HL-60/S4 (cell line): Measurements from ENCODE around the gene TMCC1.
"Not testable (repeated sequence)": the region's sequence is repeated elsewhere in the genome, so short reads cannot be mapped to it uniquely, and the experiment has no call there.

Experiments used
- in situ Hi-C: fragments of 300-500 bp; cut with MboI; formaldehyde crosslinking; loops from 2 replicates; pipeline ENCODE4 v1.14.3; 2022; ENCODE audit warnings: low sequenced_read_pairs

Gene TMCC1

DNA sequence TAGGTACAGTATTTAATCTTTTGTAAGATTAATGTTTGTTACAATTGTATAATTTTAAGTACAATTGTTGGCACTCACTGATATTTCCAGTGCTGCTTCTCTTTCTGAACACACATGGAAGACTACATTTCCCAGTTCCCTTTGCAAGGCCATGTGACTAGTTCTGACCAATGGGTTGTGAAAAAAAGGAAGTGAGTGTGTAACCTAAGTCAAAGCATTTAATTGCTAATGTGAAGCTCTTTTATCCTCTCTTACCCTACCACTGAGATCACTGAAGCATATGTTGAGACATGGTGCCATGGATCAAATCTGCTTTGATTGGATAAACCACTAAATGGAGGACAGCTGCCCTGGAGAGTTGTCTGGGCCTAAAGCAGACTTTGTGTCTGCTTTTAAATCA, 203.1 kb downstream of the TMCC1 start:
- in situ Hi-C loops: no loop called here

DNA sequence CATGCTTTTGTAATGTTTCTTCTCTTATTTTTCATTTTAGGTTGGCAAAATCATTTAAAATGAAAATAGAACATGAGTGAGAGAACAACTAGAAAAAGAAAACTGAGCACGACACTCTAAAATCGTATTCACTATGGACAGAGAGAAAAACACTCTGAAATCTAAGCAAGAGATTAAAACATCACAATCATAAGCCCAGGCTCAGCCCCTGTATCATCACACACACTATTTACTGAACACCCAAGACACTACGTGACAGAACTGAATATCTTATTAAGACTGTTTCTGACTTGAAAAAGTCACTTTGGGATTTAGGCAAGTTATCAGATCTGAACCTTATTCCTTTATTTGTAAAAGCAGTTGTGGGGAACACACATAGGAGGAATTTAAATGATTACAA, 204.5 kb downstream of the TMCC1 start:
- in situ Hi-C loops: no loop called here

DNA sequence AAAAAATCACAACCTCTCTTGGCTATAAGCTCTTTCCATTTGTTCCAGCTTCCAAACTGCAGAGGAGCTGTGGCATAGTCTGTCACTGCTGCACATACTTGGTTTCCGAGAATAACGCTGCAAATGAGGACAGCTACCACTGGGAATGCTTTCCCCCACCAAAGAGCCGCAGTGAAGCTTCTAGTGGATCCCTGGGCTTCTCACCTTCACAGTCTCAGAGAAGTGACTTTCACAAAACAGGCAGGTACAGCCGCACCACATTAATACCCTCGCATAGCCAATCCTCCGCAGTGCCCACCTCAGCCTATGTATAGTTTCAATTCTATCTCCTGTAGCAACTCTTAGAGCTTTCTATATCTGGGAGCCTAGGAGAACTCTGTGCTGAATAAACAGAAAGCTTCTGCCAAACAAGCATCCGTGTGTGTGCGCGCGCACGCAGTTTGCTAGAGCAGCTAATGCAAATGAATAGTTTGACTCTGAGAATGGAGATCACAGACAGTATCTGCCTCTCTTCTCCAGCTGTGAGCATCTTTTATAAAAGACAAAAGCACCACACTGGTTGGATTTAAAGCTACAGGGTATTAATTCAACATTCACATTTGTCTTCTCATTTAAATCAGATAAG, 205.1 kb downstream of the TMCC1 start:
- in situ Hi-C loops: no loop called here

DNA sequence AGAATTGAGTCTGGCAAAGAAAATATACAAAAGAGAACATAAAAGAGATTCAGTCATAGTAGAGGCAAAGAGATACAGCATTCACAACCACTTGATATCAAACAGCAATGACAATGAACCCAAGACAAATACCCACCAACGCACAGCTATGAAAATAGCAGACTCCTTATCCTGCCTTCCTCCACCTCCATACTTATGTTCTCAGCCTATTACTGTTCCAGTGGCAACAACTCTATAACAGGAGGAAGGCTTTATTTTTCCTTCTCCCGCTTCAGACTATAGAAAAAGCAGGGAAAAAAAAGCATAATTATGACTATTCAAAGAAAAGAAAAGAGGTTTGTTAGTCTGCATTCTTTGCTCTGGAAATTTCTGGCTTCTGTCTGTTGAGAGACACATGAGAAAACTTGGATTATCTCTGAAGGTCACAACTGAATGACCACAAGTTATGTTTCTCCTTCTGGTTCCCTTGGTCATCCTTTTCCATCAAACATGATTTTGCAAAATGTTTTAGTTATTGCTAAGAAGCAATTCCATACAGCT, 205.9 kb downstream of the TMCC1 start:
- in situ Hi-C loops: no loop called here

DNA sequence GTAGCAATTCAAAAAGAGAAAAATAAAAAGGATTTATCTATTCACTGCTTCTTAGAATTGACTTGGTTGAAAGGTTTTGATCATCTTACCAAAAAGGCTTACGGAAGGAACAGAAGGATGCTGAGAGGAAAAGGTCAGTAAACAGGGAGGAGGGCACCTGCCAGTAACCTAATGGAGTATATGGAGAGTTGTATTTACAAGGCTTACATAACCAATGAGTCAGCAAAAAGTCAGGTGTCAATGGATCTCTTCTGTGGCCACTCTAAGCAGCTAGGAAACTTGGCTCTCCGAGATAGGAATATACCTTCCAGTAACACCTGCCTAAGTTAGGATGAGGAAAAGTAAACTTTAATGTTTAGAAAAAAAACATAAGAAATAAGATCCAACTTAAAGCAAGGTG, 206.6 kb downstream of the TMCC1 start:
- in situ Hi-C loops: no loop called here

DNA sequence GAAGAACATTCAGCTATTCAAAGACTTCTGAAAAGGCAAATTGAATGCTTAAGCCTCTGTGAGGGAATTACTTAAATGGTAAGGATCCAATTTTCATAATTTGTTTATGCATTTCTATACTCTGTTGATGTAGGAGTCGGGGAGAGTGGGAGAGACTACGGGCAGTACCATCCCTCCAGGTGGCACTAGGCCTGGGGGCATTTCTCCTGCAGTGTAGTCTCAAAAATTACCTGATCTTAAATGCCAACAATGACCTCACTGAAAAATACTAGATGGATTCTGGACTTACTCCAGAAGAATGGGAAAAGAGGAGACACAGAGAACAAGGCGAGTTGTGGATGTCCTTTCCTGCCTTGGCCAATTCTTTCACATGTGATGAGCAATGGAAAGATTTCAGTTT, 209.2 kb downstream of the TMCC1 start:
- in situ Hi-C loops: no loop called here

DNA sequence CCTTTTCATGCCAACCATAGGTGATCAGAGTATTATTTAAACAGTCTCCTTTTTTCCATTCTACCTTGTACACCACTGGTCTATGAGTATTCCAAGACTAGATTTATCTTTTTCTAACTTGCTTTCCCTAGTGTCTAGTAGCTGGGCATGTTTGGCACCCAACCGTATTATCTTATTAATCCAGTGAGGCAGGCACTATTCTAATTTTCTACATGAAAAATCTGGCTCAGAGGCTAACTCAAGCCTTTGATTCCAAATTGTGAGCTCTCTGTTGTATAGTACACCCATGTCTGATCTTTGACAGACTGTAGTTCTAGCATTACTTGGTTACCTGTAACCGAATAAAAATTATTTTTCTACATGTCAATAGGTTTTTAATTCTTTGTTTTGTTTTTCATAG, 210.3 kb downstream of the TMCC1 start:
- in situ Hi-C loops: no loop called here

DNA sequence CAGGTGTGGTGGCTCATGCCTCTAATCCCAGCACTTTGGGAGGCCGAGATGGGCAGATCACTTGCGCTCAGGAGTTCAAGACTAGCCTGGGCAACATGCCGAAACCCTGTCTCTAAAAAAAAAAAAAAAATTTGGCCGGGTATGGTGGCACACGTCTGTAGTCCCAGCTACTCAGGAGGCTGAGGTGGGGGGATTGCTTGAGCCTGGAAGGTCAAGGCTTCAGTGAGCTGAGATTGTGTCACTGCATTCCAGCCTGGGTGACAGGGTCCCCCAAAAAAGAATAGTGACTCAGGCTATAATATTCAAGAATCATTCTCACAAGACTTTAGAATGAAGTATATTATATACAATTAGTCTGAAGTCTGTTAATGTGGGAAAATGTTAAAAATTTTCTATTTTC, 216.5 kb downstream of the TMCC1 start:
- in situ Hi-C loops: no loop called here

DNA sequence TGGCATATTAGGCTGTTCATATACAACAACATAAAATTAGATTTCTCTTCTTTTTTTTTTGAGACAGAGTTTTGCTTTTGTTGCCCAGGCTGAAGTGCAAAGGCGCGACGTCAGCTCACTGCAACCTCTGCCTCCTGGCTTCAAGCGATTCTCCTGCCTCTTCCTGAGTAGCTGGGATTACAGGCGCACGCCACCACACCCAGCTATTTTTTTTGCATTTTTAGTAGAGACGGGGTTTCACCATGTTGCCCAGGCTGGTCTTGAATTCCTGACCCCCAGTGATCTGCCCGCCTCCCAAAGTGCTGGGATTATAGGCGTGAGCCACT, 218.8 kb downstream of the TMCC1 start:
- in situ Hi-C loops: not testable (repeated sequence)

DNA sequence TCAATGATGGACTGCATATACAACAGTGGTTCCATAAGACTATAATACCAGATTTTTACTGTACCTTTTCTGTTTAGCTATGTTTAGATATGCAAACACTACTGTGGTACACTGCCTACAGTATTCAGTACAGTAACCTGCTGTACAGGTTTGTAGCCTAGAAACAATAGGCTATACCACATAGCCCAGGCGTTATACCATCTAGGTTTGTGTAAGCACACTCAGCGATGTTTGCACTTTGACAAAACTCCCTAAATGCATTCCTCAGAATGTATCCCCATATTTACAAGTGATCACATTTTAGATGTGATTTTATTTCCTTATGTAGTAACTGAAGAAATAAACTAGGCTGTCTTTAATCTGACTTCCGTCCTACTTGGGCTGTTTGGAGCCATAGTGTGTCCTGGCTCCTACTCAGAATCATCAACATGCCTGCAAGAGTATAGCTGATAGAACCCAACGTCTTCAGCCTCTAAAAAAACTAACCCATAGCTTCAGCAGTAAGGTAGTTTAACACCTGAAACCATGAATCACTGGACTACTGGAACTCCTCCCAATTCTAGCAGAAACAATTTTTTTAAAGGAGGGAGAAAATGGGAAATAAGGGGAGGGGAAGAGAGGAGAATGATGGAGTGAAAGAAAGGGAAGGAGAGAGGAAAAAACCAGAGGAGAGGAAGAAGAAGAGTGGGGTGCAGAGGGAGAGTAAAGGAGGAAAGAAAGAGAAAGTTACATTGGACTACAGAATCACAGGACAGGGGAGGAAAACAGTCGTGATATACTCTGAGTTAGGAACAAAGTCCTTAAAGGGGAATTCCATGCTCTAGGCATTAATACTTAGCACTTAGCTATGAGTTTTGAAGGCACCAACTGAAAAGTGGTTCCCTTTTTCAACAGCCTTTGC, 219.4 kb downstream of the TMCC1 start:
- in situ Hi-C loops: no loop called here

DNA sequence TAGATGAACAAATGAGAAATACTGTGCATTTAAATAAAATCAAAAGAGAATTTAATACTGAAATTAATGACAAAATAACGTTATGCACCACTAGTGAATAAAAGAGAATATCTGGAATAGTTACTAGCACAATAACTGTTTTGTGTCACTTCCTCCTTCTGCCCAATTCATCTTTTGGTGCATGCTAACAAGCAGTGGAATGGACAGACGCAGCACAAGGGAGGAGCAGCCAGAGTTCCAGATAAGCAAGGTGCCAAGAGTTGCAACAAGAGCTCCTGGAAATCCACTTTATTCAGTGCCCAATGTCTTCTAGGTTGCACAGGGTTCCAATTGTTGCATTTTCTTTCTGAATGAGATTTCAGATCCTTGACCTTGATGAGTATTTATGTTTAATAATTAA, 220.5 kb downstream of the TMCC1 start:
- in situ Hi-C loops: no loop called here

DNA sequence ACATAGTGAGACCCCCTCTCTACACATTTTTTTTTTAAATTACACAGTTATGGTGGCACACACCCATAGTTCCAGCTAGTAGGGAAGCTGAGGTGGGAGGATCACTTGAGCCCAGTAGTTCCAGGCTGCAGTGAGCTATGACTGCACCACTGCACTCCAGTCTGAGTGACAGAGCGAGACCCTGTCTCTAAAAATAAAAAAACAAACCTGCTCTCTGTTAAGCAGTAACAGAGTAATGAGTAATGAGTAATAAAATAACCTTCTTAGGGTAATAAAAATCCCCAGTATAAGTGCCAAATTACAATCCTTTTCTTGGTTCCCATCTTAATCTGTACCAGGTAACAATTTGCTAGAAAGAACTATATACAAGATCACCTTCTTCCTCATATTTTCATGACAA, 221.1 kb downstream of the TMCC1 start:
- in situ Hi-C loops: no loop called here

DNA sequence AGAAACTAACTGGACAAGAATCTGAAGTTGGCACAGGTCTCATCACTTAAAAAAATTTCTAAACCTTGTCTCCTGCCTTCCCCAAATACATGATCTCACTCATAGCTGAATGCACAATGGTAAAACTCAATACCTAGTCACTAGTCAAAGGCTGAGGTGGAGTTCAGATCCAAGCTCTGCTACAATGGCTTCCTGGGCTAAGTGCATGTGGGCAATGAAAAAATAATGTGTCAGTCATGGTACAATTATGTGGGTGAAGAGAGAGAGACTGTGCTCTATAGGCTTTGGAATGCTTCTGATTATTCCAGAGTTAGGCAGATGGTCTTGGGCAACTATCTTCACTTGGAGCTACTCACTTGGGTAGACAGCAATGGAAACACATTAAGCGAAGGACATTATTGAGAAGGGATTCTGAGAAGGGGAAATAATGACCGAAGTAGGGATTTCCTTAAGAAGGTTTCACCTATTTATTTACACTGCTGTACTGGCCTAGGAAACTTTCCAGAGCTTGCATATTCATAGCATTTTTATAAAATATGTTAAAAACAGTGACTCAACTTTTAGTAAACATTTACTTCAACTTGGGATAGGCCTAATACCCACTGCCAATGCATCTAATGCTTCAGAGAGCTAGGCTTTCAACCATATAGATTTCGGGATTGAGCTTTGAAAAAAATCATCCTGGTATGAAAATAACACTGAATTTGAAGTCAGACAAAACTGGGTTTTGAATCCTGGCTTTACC, 228.3 kb downstream of the TMCC1 start:
- in situ Hi-C loops: no loop called here

DNA sequence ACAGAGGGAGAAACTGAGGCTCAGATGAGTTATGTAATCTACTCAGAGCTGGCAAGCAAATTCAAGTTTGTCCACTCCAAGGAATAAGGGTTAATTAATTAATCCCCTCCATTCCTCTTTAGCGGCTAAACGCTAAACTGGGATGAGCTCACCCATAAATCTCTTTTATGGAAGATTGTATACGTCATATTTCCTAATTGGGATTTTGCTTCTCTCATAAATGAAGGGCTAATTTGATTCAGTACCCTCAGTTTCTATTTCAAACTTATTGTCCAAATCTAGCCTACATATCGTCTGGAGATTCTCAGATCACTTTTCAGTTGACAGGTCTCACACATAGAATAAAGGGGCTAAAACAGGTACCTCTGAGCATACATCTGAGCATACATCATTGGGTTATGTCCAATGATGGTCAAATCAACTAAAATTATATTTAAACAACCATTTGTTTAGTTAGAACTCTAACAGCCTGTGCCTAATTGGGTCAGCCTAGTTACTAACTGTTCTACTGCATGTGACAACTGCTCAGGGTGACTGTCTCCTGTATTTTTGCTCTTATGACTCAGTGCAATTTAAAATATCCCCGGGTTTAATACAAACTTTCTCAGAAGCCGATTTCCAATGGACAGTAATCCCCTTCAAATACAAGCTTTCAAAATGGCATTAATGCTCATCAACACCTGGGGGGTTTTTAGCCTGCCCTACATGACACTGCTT, 229.4 kb downstream of the TMCC1 start:
- in situ Hi-C loops: no loop called here

DNA sequence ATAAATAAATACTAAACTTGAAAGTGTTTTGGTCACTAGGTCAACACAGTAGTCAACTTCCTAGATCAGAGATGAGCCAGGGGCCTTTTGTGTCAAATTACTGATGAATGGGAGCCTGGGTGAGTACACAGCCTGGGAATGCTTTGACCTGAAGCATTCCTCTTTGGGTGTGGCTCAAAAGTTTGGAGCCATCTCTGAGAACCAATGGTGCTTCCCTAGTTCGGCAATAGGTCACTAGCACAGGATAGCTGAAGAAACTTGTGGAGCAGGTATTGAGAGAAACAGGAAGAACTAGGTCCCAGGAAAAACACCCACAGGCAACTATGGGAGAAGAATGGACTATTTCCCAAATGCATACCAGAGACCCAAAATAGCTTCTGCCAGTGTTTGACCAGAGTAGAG, 230.5 kb downstream of the TMCC1 start:
- in situ Hi-C loops: no loop called here

DNA sequence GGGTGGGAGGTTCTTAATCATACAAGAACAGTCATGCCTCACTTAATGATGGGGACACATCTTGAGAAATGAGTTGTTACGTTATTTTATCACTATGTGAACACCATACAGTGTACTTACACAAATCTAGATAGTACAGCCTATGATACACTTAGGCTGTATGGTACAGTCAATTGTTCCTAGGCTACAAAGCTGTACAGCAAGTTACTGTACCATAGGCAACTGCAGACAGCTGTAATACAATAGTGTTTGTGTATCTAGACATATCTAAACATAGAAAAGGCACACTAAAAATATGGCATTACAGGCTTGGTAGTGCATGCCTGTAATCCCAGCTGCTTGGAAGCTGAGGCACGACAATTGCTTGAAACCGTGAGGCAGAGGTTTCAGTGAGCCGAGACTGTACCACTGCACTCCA, 231.3 kb downstream of the TMCC1 start:
- in situ Hi-C loops: no loop called here

DNA sequence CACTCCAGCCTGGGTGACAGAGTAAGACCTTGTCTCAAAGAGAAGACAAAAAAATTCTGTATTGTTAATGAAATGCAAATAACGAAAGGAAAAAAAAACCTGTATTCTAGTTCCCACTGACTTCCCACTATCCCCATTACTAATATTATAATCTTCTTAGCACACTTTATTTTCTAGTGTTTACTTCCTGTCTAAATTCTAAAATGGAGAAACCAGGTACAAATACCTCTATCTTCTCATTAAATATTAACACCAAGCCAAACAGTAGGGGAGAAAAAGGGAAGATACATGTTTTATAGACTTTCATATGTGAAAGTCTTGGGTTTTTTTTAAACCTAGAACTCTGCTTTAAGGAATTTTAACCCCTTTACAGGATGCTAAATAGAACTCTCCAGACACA, 231.7 kb downstream of the TMCC1 start:
- in situ Hi-C loops: no loop called here

DNA sequence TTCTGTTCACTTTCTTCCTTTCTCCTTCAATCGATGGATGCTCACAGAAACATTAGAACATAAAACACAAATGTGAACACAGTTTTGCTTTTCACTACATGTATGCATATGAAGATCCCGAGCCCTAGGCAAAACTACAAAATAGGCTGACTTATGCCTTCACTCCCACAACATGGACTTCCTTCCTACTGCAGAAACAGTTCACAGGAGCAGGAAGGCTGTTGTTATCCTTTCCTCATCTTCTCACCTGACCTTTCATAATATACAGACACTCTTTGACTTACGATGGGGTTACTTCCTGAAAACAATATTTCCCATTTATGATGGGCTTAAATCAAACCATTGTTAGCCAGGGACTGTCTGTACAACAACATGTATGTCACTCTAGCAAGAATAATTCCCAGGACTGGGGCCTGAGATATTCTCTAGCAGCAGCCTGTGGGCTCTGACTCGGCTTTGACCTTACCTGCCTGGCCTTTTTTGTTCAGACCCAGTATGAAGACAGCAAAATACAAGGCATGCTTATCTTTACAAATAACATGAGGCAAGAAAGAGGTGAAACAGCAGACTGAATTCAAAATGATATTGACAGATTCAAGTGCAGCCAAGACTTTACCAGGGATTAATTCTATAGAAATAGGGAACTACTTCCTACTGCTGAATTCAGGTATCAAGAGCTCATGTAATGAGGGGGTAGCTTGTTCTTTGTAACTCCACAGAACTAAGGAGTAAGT, 235.2 kb downstream of the TMCC1 start:
- in situ Hi-C loops: loop anchor here (10.0 kb wide), 2 partner anchors 157 to 277 kb away; no protein-coding TSS in a partner anchor

DNA sequence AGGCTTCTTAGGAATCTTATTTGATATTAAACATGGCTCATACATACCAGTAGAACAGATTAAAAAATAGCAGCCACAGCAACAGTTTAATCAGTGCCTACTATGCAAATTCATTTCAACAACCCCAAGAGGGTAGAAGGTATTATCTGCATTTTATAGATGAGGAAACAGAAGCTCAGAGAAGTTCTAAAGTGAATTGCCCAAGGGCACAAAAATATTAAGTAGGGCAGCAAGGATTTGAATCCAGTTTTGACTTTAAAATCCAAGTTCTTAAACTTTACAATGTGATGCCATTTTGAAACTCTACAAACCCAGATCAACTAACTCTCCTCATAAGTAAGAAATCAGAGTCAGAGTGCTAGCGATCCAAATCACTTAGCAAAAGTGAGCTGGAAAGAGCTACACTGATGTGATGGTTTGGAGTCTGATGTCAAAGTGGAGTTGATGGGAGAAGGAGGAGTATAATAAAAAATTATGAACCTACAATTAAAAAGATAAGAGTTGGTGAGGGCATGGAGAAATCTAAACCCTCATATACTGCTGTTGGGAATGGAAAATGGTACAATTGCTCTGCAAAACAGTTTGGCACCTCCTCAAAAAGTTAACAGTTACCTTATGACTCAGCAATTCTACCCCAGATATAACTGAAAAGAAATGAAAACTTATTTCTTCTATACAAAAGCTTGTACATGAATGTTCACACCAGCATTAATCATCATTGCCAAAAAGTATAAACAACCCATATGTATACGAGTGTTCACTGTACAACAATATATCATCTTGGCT, 236.1 kb downstream of the TMCC1 start:
- in situ Hi-C loops: loop anchor here (10.0 kb wide), 2 partner anchors 157 to 277 kb away; no protein-coding TSS in a partner anchor
